IMR-90 (cell line): Measurements from ENCODE around the gene FOXK2.

ENCODE experiments used
- FOS ChIP-seq: fragments of 150-350 bp; IDR thresholded peaks from 2 replicates; pipeline ENCODE4 v1.6.1; 2016; ENCODE audit warnings: low read depth, low read length
- MXI1 ChIP-seq: IDR thresholded peaks from 2 replicates; pipeline ENCODE4 v1.6.1; 2012; ENCODE audit warnings: low read depth, mild to moderate bottlenecking, low read length, moderate library complexity, borderline replicate concordance
- POLR2A ChIP-seq: IDR thresholded peaks from 2 replicates; pipeline ENCODE4 v1.6.1; 2012; ENCODE audit warnings: mild to moderate bottlenecking, low read depth, low read length
- RFX5 ChIP-seq: IDR thresholded peaks from 2 replicates; pipeline ENCODE4 v1.8.0; 2012; ENCODE audit warnings: low read depth, mild to moderate bottlenecking, low read length, moderate library complexity
- TF ChIP-seq, protein P1 (sequence below): conservative IDR thresholded peaks from 2 replicates; pipeline ENCODE4 v1.5.1; 2012; ENCODE audit warnings: mild to moderate bottlenecking, low read depth, low read length, improper control_type of control experiment

- TF ChIP-seq, protein P1, sequence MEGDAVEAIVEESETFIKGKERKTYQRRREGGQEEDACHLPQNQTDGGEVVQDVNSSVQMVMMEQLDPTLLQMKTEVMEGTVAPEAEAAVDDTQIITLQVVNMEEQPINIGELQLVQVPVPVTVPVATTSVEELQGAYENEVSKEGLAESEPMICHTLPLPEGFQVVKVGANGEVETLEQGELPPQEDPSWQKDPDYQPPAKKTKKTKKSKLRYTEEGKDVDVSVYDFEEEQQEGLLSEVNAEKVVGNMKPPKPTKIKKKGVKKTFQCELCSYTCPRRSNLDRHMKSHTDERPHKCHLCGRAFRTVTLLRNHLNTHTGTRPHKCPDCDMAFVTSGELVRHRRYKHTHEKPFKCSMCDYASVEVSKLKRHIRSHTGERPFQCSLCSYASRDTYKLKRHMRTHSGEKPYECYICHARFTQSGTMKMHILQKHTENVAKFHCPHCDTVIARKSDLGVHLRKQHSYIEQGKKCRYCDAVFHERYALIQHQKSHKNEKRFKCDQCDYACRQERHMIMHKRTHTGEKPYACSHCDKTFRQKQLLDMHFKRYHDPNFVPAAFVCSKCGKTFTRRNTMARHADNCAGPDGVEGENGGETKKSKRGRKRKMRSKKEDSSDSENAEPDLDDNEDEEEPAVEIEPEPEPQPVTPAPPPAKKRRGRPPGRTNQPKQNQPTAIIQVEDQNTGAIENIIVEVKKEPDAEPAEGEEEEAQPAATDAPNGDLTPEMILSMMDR: no peak
- TF ChIP-seq POLR2A (no peak), FOS (no peak), MXI1 (no peak), RFX5 (no peak)
These were observed 22.9 kb downstream of the FOXK2 start for GRCh38 chr17:82542439-82542838.
